HG02840 (cell line): ENCODE measurements around the gene SLC11A1.

Experiments
- ATAC-seq: cut with Tn5 transposase; IDR thresholded peaks from one replicate; pipeline ENCODE4 v1.9.1; 2021; ENCODE audit warnings: mild to moderate bottlenecking, moderate library complexity, moderate number of reproducible peaks; ENCODE audit not compliant: unreplicated experiment, low FRiP score

Gene SLC11A1

DNA sequence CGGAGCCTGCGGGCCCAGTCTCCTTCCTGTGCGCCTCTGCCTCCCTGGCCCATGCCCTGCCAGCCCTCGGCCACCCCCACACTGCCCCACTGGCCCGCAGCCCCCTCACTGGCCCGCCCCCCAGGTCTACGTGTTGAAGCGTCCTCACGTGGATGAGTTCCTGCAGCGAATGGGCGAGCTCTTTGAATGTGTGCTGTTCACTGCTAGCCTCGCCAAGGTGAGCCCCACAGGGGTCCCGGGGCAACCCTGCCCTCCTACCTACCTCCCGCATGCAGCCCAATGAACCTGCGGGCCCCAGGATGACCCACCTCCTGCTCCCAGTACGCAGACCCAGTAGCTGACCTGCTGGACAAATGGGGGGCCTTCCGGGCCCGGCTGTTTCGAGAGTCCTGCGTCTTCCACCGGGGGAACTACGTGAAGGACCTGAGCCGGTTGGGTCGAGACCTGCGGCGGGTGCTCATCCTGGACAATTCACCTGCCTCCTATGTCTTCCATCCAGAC is 20.9 kb downstream of the SLC11A1 start:
- ATAC-seq: no peak

DNA sequence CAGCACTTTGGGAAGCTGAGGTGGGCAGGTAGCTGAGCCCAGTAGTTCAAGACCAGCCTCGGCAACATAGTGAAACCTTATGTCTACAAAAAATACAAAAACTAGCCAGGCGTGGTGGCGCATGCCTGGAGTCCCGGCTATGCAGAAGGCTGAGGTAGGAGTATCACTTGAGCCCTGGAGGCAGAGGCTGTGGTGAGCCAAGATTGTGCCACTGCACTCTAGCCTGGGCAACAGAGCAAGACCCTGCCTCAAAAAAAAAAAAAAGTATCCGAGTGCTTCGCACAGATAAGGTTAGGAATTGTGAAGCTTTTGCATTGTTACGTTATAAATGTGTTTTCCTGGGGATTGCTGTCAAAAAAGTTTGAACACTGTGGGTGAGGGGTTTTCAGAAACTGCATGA is 21.7 kb downstream of the SLC11A1 start:
- no peak for ATAC-seq

DNA sequence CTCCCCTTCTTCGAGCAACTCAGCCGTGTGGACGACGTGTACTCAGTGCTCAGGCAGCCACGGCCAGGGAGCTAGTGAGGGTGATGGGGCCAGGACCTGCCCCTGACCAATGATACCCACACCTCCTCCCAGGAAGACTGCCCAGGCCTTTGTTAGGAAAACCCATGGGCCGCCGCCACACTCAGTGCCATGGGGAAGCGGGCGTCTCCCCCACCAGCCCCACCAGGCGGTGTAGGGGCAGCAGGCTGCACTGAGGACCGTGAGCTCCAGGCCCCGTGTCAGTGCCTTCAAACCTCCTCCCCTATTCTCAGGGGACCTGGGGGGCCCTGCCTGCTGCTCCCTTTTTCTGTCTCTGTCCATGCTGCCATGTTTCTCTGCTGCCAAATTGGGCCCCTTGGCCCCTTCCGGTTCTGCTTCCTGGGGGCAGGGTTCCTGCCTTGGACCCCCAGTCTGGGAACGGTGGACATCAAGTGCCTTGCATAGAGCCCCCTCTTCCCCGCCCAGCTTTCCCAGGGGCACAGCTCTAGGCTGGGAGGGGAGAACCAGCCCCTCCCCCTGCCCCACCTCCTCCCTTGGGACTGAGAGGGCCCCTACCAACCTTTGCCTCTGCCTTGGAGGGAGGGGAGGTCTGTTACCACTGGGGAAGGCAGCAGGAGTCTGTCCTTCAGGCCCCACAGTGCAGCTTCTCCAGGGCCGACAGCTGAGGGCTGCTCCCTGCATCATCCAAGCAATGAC is 22.4 kb downstream of the SLC11A1 start:
- ATAC-seq: no peak

DNA sequence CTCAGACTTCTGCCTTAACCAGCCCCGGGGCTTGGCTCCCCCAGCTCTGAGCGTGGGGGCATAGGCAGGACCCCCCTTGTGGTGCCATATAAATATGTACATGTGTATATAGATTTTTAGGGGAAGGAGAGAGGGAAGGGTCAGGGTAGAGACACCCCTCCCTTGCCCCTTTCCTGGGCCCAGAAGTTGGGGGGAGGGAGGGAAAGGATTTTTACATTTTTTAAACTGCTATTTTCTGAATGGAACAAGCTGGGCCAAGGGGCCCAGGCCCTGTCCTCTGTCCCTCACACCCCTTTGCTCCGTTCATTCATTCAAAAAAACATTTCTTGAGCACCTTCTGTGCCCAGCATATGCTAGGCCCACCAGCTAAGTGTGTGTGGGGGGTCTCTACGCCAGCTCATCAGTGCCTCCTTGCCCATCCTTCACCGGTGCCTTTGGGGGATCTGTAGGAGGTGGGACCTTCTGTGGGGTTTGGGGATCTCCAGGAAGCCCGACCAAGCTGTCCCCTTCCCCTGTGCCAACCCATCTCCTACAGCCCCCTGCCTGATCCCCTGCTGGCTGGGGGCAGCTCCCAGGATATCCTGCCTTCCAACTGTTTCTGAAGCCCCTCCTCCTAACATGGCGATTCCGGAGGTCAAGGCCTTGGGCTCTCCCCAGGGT is 23.1 kb downstream of the SLC11A1 start:
- ATAC-seq: no peak

DNA sequence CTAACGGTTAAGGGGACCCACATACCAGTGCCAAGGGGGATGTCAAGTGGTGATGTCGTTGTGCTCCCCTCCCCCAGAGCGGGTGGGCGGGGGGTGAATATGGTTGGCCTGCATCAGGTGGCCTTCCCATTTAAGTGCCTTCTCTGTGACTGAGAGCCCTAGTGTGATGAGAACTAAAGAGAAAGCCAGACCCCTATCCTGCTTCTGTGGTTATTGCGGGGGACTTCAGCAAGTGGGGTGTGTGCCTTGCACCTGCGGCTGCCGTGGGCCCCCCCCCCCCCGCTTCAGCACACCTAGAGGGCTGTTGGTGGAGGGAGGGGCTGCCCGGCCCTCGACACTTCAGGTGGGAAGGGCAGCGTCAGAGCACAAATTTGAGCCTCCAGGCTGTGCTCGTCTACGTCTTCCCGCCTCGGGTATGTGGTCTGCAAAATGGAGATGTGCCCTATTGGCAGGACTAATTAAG is 23.7 kb downstream of the SLC11A1 start:
- ATAC-seq: no peak

DNA sequence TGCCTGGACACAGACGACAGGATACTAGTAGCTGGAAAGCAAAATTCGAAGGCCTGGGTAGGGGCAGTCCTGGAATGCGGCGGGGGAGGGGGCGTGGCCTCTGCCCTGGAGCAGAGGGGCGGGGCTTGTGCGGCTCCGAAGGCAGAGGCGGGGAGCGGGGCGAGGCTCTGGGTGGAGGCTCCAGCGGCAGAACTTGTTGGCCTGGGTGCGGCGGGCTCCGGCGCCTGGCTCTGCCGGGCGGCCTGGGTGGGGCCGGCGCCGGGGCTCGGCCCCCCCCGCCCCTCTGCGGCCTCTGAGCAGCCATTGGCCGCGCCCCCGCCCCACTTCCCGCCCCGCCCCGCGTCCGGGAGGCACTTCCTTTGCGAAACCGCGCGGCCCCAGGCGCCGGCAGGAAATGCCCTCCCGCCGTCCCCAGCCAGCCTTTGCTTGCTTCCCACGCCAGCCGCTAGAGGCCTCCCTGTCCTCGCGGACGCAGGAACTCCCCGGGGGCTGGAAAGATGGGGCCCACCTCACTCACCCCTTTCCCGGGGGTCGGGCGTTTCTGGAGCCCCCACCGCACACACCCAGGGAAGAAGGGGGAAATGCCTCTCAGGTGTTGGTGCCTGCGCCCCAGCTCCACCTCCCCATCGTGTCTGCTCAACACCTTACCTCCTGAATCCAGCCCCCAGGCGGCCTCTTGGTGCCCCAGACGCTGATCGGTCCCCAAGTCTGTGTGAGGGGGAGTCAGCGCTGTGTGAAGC is 24.3 kb downstream of the SLC11A1 start:
- peak; percentile 74 for ATAC-seq

DNA sequence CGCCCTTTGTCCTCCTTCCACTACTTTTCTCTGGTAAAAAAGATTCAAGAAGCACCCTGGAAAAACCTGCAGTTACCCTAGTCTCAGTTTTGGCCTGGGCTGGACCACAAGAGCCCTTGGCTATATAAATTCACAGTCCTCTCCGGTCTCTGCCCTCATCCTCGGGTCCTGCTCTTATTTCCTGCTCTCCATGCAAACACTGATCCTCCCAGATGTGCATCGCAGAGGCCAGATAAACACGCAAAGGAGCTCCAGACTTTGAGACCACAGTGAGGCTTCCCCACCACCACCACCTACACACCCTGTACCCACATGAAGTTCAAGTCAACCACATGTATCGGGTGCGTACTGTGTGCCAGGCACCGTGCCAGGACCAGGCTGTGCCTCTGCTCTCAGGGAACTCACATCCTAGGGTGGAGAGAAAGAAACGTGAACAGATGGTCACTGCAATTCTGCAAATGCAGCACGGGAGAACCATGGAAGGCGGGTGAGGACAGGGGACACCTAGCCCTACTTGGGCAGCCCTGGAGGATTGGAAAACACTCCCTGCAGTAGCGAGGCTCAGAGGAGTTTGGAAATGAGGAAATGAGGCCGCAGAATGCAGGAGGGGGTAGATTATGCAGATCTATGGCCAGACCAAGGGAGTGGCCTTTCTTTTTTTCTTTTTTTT is 25.0 kb downstream of the SLC11A1 start:
- ATAC-seq: peak; percentile 3

DNA sequence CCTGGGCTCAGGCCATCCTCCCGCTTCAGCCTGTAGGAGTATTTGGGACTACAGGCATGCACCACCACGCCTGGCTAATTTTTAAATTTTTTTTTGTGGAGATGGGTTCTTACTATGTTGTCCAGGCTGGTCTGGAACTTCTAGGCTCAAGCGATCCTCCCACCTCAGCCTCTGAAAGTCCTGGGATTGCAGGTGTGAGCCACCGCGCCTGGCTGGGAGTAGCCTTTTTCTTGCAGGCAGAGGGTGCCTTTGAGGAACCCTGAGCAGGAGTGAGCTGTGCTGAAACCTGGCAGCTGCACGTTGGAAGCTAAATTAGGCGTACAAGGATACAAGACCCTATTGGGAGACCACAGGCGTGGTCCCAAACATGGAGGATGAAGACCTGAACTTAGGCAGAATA is 25.6 kb downstream of the SLC11A1 start:
- ATAC-seq: no peak

DNA sequence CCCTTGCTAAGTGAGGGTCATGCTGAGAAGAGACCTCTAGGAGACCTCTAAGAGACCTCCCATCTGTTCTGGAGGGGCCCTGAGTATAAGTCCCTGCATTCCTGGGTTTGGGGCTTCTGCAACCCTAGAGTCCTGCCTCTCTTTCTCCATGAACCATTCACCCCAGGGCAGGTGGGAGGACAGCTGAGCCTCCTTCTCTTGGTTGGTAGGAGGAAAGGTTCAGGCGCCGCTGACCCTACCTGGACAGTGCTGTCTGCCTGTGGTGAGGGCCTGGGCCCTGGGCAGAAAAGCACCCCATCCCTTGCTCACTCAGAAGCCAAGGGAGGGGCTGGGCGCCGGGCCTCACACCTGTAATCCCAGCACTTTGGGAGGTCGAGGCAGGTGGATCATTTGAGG is 36.2 kb downstream of the SLC11A1 start:
- ATAC-seq: no peak

DNA sequence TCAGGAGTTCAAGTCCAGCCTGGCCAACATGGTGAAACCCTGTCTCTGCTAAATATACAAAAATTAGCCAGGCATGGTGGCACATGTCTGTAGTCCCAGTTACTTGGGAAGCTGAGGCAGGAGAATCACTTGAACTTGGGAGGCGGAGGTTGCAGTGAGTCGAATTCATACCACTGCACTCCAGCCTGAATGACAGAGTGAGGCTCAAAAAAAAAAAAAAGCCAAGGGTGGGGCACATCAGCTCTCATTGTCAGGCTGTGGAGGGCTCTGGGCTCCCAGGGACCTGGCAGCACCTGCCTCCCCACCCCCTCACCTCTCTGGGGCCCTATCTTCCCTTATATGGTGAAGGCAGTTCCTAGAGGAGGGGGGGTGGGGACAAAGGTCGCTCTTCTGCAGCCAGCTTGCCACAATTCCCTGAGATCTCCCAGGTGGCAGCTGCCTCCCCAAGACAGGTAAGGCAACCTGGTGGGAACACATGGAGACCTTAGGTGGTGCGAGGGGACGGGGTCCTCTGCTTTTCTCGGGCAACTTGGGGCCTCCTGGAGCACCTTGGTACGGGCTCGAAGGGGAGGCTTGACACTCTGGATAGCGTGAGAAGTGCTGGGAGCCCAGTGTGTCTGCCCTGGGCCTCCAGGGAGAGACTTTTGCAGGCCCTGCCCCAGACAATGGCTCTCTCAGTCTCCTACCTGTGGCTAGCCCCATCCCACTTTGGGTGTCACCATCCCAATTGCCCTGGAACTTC is 36.8 kb downstream of the SLC11A1 start, which contains the start of gene VIL1:
Gene VIL1, plus strand, starts transcription at position 407 of the 742 bp plus-strand sequence. CDS start 4,656 bp downstream, outside the sequence.
- no peak for ATAC-seq

DNA sequence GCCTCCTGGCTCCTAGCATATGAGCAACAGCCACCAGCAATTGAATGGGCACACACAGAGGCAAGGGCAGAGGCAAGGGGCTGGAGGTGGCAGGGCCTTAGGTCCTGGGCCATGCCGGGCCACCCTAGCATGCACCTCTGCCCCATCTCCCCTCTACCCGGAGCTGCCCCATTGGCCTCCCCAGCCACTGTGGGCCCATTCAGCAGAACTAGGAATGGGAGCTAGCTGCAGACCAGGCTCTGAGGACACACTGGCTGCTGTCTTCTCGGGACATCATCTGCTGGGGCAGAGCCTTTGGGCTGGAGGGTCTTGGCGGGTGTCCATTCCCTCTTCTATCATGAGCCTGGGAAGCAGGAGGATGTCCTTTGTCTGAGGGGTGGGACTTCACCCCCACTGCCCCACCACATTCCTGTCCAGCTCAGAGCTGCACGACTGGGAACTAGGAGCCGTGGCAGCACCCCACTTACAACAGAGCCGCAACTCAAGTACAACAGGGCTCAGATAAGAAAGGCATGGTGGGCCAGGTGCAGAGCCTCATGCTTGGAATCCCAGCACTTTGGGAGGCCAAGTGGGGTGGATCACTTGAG is 37.6 kb downstream of the SLC11A1 start:
- no peak for ATAC-seq

DNA sequence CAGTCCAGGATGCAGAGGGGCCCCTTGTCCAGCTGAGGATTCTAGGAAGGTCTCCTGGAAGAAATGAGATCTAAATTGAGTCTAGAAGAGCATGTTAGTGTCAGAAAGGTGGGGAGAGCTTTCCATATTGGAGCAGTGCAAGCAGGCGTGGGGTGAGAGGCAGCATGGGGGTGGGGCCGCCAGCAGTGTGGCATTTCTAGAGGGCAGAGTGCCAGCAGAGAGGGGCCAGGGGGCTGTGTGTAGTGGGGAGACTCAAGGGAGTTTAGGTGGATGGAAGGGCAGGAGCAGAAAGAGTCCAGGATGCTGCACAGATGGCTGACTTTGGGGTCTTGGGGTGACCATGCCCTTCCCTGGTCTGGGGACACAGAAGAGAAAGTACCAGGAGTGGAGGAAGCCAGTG is 39.0 kb downstream of the SLC11A1 start:
- ATAC-seq: no peak

DNA sequence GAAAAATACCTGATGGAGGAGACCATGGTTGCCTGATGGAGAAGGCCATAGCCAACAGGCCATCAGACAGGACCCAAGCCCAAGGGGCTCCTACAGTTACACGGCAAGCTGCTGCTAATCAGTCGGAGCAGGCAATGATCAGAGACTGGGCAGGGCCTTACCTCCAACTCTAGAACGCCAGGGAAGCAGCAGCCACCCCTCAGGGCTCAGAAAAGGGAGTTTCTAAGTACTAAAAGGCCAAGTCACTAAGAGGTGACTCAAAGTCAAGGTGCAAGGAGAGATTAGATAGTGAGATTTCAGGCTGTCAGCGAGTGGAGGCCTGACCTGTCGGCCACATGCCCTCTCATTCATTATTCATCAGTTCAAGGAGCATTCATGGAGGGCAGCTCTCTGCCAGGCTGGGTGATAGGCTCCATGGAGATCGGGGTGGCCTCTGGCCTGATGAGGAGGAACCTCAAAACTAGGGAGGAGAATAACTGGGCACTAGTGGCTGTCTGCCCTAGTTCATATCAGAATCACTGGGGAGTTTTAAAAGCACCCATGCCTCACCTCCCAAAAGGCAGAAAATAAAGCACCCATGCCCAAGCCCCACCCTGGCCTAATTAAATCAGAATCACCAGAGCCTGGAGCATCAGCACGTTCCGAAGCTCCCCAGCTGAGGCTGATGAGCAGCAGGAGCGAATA is 40.5 kb downstream of the SLC11A1 start:
- ATAC-seq: no peak

DNA sequence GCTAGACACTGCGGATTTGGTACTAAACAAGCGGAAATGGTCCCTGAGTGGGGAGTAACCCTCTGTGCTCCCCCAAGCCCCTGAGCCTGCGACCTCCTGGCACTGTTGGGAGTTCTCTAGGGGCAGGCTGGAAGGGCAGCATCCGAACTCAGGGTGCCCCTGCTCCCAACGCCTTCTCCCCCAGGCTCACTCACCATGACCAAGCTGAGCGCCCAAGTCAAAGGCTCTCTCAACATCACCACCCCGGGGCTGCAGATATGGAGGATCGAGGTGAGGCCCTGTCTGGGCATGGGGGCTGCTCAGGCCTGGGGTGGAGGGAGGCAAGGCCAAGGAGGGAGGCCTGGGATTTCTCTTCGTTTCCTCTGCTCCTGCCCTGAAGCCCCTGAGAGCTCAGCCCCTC is 41.5 kb downstream of the SLC11A1 start:
- no peak for ATAC-seq

DNA sequence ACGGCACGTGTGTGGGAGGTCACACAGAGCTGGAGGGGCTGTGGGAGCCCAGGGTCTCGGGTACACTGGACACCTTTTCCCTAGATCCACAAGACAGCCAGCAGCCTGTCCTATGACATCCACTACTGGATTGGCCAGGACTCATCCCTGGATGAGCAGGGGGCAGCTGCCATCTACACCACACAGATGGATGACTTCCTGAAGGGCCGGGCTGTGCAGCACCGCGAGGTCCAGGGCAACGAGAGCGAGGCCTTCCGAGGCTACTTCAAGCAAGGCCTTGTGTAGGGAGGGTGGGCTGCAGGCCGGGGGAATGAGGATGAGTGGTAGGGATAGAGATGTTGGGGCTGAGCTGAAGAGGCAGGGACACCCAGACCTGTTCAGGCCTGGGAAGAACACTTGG is 43.5 kb downstream of the SLC11A1 start:
- ATAC-seq: no peak

DNA sequence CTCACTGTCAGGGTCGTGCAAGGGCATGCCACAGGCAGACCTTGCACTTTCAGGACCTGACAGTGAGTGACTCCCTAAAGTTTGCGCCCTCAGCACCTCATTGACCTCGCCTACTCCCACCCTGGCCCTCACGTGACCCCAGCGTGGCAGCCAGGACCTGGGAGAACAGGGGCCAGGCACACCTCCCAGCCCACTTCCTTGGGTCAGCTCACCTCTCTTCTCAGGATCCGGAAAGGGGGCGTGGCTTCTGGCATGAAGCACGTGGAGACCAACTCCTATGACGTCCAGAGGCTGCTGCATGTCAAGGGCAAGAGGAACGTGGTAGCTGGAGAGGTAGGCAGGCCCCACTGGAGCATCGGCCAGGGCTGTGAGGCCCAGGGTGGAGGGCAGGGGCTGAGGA is 45.7 kb downstream of the SLC11A1 start:
- ATAC-seq: no peak

DNA sequence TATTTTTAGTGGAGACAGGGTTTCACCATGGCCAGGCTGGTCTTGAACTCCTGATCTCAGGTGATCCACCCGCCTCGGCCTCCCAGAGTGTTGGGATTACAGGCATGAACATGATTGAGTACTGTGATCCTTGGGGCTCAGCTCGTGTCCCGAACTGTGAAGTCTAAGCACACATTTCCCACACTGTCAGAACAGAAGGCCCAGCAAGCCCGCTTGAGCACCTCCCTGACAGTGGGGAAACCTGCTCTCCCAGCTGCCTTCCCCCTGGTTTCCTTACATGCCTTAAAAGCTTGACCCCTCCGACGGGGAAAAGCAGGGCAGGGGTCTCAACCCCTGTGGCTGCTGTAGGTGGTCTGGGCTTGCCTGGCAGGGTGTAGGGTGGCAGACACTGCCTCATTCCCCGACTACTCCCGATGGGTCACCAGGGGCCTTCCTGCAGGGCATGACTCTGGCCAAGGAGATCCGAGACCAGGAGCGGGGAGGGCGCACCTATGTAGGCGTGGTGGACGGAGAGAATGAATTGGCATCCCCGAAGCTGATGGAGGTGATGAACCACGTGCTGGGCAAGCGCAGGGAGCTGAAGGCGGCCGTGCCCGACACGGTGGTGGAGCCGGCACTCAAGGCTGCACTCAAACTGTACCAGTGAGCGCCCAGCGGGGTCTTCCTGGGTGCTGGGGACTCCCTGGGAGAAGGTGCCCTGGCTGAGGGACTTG is 46.9 kb downstream of the SLC11A1 start:
- no peak for ATAC-seq

DNA sequence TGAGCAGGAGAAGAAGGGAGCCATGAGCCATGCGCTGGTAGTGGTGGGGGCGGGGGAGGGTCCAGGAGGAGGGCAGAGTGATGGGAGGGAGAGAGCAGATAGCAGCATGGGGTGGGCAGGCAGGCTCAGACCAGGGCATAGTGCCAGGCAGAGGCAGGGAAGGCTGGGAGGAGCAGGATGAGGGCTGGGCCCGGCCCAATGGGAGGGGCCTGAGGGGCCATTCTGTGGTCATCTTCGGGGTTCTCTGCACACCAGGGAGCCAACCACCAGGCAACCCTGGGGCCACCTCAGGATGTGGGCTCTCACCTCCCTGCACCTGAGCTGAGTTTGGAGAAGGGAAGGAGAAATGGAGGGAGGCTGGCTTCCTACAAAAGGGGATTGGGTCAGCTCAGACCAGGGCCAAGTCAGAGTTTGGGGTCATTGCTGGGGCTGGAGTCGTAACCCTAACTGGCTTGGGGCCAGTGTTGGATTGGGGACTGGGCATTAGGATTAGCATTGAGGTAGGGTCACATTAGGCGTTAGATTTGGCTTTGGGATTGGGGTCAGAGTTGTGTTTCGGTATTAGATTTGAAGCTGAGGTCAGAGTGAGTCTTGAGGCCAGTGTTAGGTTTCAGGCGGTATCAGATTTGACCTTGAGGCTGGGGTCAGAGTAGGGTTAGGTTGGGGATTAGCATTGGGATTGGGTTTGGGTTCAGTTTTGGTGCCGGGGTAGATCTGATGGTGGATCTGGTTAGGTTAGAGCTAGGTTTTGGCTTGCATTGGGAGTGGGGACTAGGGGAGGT is 48.0 kb downstream of the SLC11A1 start:
- ATAC-seq: no peak
